Caco-2 (cell line): ENCODE data around the gene UTF1. TPM values are rescaled to one million over a fixed set of nuclear protein-coding genes. Genes with fewer than 3 reads are reported as not detected.
A peak's percentile ranks its signal among the peaks of the same experiment; 100 is the strongest.

Source experiments
- BruUV-seq: library from RNA; stranded (reverse); fragments of 400-500 nt; replicated peaks from 2 replicates; lab custom pipeline; 2021; lab: Mats Ljungman, UMichigan
- CTCF ChIA-PET: fragments of 300-600 bp; sonication (Branson Sonifier 250); formaldehyde crosslinking; loops from one replicate; lab custom pipeline; 2022; ENCODE audit warnings: antibody characterized with exemption; lab: Charles Lee
- POLR2A ChIA-PET: fragments of 300-600 bp; sonication (Branson Sonifier 250); formaldehyde crosslinking; loops from one replicate; lab custom pipeline; 2022; ENCODE audit warnings: antibody characterized with exemption; lab: Charles Lee
- DNase-seq, 2 experiments: peaks; one replicate each; pipeline versions ENCODE4 v3.0.0 to v3.0.0-alpha.2; 2020 to 2022
- H3K27me3 ChIP-seq: replicated peaks from 2 replicates; pipeline ENCODE4 v1.6.0; 2011; ENCODE audit warnings: low read length; ENCODE audit not compliant: control insufficient read depth, insufficient read depth
- H3K36me3 ChIP-seq: 2 replicates; pipeline ENCODE4 v1.5.1; 2011; ENCODE audit warnings: low read length; ENCODE audit not compliant: control insufficient read depth, insufficient read depth
- H3K4me1 ChIP-seq: fragments of 250-450 bp; sonication (Bioruptor Pico); 2 replicates; pipeline ENCODE4 v1.5.1; 2020; ENCODE audit warnings: mild to moderate bottlenecking
- H3K4me3 ChIP-seq: 2 replicates; pipeline ENCODE4 v1.5.1; 2011; ENCODE audit warnings: low read depth, mild to moderate bottlenecking, control low read depth, low read length
- H3K9me3 ChIP-seq: fragments of 250-450 bp; sonication (Bioruptor Pico); 2 replicates; pipeline ENCODE4 v1.5.1; 2020; ENCODE audit warnings: mild to moderate bottlenecking, moderate library complexity
- H3K27ac Mint-ChIP-seq: one replicate; pipeline ENCODE4 v1.8.0; 2022; ENCODE audit warnings: mixed read lengths; ENCODE audit not compliant: unreplicated experiment
- H3K27me3 Mint-ChIP-seq: one replicate; pipeline ENCODE4 v1.8.0; 2022; ENCODE audit warnings: mixed read lengths; ENCODE audit not compliant: insufficient read depth, unreplicated experiment
- H3K36me3 Mint-ChIP-seq: one replicate; pipeline ENCODE4 v1.8.0; 2022; ENCODE audit warnings: mild to moderate bottlenecking, mixed read lengths; ENCODE audit not compliant: insufficient read depth, unreplicated experiment
- H3K4me1 Mint-ChIP-seq: one replicate; pipeline ENCODE4 v1.8.0; 2022; ENCODE audit warnings: low read depth, mixed read lengths; ENCODE audit not compliant: unreplicated experiment
- H3K4me3 Mint-ChIP-seq: one replicate; pipeline ENCODE4 v1.8.0; 2022; ENCODE audit warnings: mild to moderate bottlenecking, moderate library complexity, mixed read lengths; ENCODE audit not compliant: unreplicated experiment
- H3K9me3 Mint-ChIP-seq: one replicate; pipeline ENCODE4 v1.8.0; 2022; ENCODE audit warnings: mixed read lengths; ENCODE audit not compliant: unreplicated experiment
- intact Hi-C: fragments of 100-400 bp; cut with micrococcal nuclease; formaldehyde crosslinking; loops from one replicate; pipeline ENCODE4 v1.10.0; 2022; ENCODE audit not compliant: unreplicated experiment
- total RNA-seq: library from RNA; stranded (reverse); gene quantifications from 2 replicates; pipeline ENCODE4 v1.2.3, GENCODE V29; 2022
- TF ChIP-seq, protein P1 (sequence below), 2 experiments: fragments of 200-600 bp in 1 of 2; IDR thresholded peaks; 1 replicate in 1 of 2; 2 replicates in 1 of 2; pipeline versions ENCODE4 v1.5.1 to v1.8.0; 2011 to 2022; ENCODE audit warnings: antibody characterized with exemption in 1 of 2, control low read depth in 1 of 2, inconsistent platforms in 1 of 2, low read depth in 1 of 2, low read length in 1 of 2, mild to moderate bottlenecking in 1 of 2, moderate library complexity in 1 of 2; ENCODE audit not compliant: insufficient read depth in 1 of 2, severe bottlenecking in 1 of 2, unreplicated experiment in 1 of 2

Gene UTF1
- total RNA-seq, 1 experiment from 2014 or later, result not detected

- peaks cover 9% of the 10 kb centered on the region for H3K4me1 Mint-ChIP-seq
- no peak for DNase-seq
- TF ChIP-seq, protein P1, sequence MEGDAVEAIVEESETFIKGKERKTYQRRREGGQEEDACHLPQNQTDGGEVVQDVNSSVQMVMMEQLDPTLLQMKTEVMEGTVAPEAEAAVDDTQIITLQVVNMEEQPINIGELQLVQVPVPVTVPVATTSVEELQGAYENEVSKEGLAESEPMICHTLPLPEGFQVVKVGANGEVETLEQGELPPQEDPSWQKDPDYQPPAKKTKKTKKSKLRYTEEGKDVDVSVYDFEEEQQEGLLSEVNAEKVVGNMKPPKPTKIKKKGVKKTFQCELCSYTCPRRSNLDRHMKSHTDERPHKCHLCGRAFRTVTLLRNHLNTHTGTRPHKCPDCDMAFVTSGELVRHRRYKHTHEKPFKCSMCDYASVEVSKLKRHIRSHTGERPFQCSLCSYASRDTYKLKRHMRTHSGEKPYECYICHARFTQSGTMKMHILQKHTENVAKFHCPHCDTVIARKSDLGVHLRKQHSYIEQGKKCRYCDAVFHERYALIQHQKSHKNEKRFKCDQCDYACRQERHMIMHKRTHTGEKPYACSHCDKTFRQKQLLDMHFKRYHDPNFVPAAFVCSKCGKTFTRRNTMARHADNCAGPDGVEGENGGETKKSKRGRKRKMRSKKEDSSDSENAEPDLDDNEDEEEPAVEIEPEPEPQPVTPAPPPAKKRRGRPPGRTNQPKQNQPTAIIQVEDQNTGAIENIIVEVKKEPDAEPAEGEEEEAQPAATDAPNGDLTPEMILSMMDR (IDR thresholded peaks at IDR 0.05; ENCODE audit: insufficient read depth in 1 of 2, low read depth in 1 of 2, low read length in 1 of 2, severe bottlenecking in 1 of 2, unreplicated experiment in 1 of 2), result no peak
- intact Hi-C loops, result no loop called here
- H3K27me3 Mint-ChIP-seq, result peaks cover 3% of the 10 kb centered on the region
- H3K36me3 Mint-ChIP-seq, result peaks cover 7% of the 10 kb centered on the region
- Histone ChIP-seq H3K9me3 (no peaks in the 10 kb centered on the region), H3K4me1 (peaks cover 21% of the 10 kb centered on the region), H3K27me3 (no peaks in the 10 kb centered on the region; the same call in none of the 2 replicates), H3K36me3 (no peaks in the 10 kb centered on the region), H3K4me3 (peak overlapping the region; percentile 38; the same call in 1 of the 2 replicates)
- H3K27ac Mint-ChIP-seq, result no peak overlapping the region
- no peaks in the 10 kb centered on the region for H3K9me3 Mint-ChIP-seq
- peak overlapping the region; percentile 63 for H3K4me3 Mint-ChIP-seq
- BruUV-seq, result no TSS peak
- POLR2A ChIA-PET, result no interaction called here
- CTCF ChIA-PET, result no interaction called here
These were observed 7.2 kb downstream of the UTF1 start for GRCh38 chr10:133237241-133237587.

DNA sequence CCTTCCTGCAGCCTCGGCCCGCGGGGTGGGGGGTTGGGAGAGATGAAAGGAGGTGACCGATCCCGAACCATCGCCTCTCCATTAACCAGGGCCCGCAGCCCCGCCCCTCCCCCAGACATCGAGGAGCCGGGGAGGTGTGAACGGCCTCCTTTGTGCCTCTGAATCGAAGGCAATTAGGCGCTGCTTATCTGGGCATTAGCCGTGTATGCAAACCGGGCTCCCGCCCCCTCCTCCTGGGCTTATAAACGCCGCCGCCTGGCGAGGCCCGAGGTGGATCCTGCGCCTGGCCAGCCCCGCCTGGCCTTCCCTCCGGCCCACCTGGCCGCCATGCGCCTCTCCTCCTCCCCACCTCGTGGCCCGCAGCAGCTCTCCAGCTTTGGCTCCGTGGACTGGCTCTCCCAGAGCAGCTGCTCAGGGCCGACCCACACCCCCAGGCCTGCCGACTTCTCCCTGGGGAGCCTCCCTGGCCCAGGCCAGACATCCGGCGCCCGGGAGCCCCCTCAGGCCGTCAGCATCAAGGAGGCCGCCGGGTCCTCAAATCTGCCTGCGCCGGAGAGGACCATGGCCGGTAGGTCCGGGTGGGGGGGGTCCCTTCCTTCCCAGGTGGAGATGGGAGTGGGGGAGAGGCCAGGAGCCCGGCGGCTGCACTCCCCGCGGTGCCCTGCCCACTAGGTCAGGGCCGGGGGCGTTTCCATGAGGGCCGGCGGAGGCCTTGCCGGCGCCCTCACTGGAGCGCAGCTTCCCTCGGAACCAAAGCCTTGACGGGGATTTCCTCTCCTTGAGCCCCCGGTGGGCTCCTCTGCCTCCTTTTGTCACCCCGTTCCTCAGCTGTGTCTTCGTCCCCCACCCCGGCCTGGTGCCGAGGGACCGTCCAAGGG, 7.8 kb downstream of the UTF1 start, which contains the start of gene VENTX:
TSS of gene VENTX (plus strand) at position 268 of the 878 bp plus-strand sequence. CDS start at position 328, 60 bp downstream.
- Histone ChIP-seq H3K4me1 (peaks cover 21% of the 10 kb centered on the region), H3K4me3 (peak within 1 kb of the TSS; percentile 38), H3K9me3 (no peaks in the 10 kb centered on the region), H3K27me3 (no peaks in the 10 kb centered on the region; the same call in none of the 2 replicates), H3K36me3 (no peaks in the 10 kb centered on the region)
- DNase-seq, result no peak
- POLR2A ChIA-PET, result no interaction called here
- intact Hi-C loops, result no loop called here
- Mint-ChIP-seq H3K27me3 (peaks cover 3% of the 10 kb centered on the region), H3K27ac (no peak within 1 kb of the TSS), H3K9me3 (no peaks in the 10 kb centered on the region), H3K36me3 (peaks cover 7% of the 10 kb centered on the region), H3K4me3 (peak within 1 kb of the TSS; percentile 63), H3K4me1 (peaks cover 9% of the 10 kb centered on the region)
- CTCF ChIA-PET, result no interaction called here
- BruUV-seq, result no TSS peak
- TF ChIP-seq, protein P1 (IDR thresholded peaks at IDR 0.05; ENCODE audit: insufficient read depth in 1 of 2, low read depth in 1 of 2, low read length in 1 of 2, severe bottlenecking in 1 of 2, unreplicated experiment in 1 of 2), result no peak

GRCh38 chr10:133238466-133238804, 8.4 kb downstream of the UTF1 start:
- Mint-ChIP-seq H3K9me3 (no peaks in the 10 kb centered on the region), H3K4me1 (peaks cover 9% of the 10 kb centered on the region), H3K27me3 (peaks cover 3% of the 10 kb centered on the region), H3K36me3 (peaks cover 7% of the 10 kb centered on the region), H3K4me3 (peak overlapping the region; percentile 63), H3K27ac (no peak overlapping the region)
- TF ChIP-seq, protein P1 (IDR thresholded peaks at IDR 0.05; ENCODE audit: insufficient read depth in 1 of 2, low read depth in 1 of 2, low read length in 1 of 2, severe bottlenecking in 1 of 2, unreplicated experiment in 1 of 2), result no peak
- H3K27me3 ChIP-seq, result no peaks in the 10 kb centered on the region; the same call in none of the 2 replicates
- ChIA-PET CTCF (no interaction called here), POLR2A (no interaction called here)
- H3K36me3 ChIP-seq, result no peaks in the 10 kb centered on the region
- no peaks in the 10 kb centered on the region for H3K9me3 ChIP-seq
- intact Hi-C loops, result no loop called here
- H3K4me3 ChIP-seq, result no peak overlapping the region
- DNase-seq, result no peak
- H3K4me1 ChIP-seq, result peaks cover 21% of the 10 kb centered on the region
- no TSS peak for BruUV-seq
